Superior temporal gyrus (tissue), 1 donor: ENCODE results near the gene UBXN1.

Experiments
- DNase-seq: peaks from one replicate; pipeline ENCODE4 v3.0.0-alpha.2; 2016; ENCODE audit errors: extremely low spot score

Gene UBXN1

GRCh38 chr11:62645946-62646824, 32.7 kb downstream of the UBXN1 start, which contains the start of gene GANAB:
GANAB (minus strand) TSS chr11:62646613; CDS start chr11:62646599, 14 bp downstream.
- DNase-seq, result peak; percentile 98

- no peak for DNase-seq
Observed at GRCh38 chr11:62645671-62645945, 33.3 kb downstream of the UBXN1 start.

GRCh38 chr11:62644220-62644619, 34.7 kb downstream of the UBXN1 start:
- no peak for DNase-seq

GRCh38 chr11:62632492-62632891, 46.4 kb downstream of the UBXN1 start:
- DNase-seq, result no peak

GRCh38 chr11:62627713-62628112, 51.2 kb downstream of the UBXN1 start:
- DNase-seq, result no peak
